ENCODE results near the gene ROBO2. TPM values are rescaled to one million over a fixed set of nuclear protein-coding genes. Genes with fewer than 3 reads are reported as not detected.
"Not testable (repeated sequence)": the region's sequence is repeated elsewhere in the genome, so short reads cannot be mapped to it uniquely, and the experiment has no call there.

Gene ROBO2
- total RNA-seq, 1 experiment from 2014 or later, result not detected

GRCh38 chr3:77404871-77405270, 365.0 kb downstream of the ROBO2 start (continued):
- no peak for TF ChIP-seq CTCF (IDR thresholded peaks at IDR 0.05 in 2 of 3, conservative IDR thresholded peaks at IDR 0.05 in 1 of 3; ENCODE audit: borderline replicate concordance in 1 of 3, insufficient read depth in 1 of 3, low read depth in 2 of 3, low read length in 2 of 3)
- TF ChIP-seq ZFX (IDR thresholded peaks at IDR 0.05), result no peak
- TF ChIP-seq EZH2phosphoT487 (IDR thresholded peaks at IDR 0.05; ENCODE audit: borderline replicate concordance), result no peak
- no peak for TF ChIP-seq JUND (IDR thresholded peaks at IDR 0.05)
- TF ChIP-seq ZNF274 (IDR thresholded peaks at IDR 0.05; ENCODE audit: low read depth, low read length), result no peak
- no peak for TF ChIP-seq MAX (IDR thresholded peaks at IDR 0.05)
- no peak for TF ChIP-seq SRF (IDR thresholded peaks at IDR 0.05; ENCODE audit: low read depth)
- no peak for TF ChIP-seq SP1 (IDR thresholded peaks at IDR 0.05; ENCODE audit: low read depth)

GRCh38 chr3:77407441-77407840, 367.5 kb downstream of the ROBO2 start:
- no peak overlapping the region for H3K4me2 ChIP-seq (ENCODE audit: low read length)
- ChIA-PET POLR2A (no interaction called here), RAD21 (ENCODE audit: low non-redundant PET in 1 of 2, low total read pairs in 2 of 2, uncharacterized antibody in 2 of 2, unreplicated experiment in 2 of 2) (no interaction called here), CTCF (no interaction called here)
- H3K4me3 ChIP-seq (replicated peaks in 1 of 2; ENCODE audit: low read depth in 1 of 2, low read length in 2 of 2), result no peak overlapping the region
- no TSS peak for BruUV-seq (replicated peaks)
- H3K9me2 ChIP-seq (ENCODE audit: insufficient read depth), result no peaks in the 10 kb centered on the region
- no peaks in the 10 kb centered on the region for H4K20me1 ChIP-seq (ENCODE audit: insufficient read depth)
- no peaks in the 10 kb centered on the region for H3K27me3 ChIP-seq (ENCODE audit: insufficient read depth, low read length)
- H3K9ac ChIP-seq (ENCODE audit: low read length), result no peak overlapping the region
- H3K79me2 ChIP-seq (ENCODE audit: insufficient read depth, low read length), result no peaks in the 10 kb centered on the region
- no peak for DNase-seq (ENCODE audit: low read depth, low spot score)
- TF ChIP-seq FOSL1 (IDR thresholded peaks at IDR 0.05; ENCODE audit: low read depth) (no peak), CEBPB (IDR thresholded peaks at IDR 0.05; ENCODE audit: low read depth) (no peak), RAD21 (IDR thresholded peaks at IDR 0.05; ENCODE audit: low read depth) (no peak), ZNF274 (IDR thresholded peaks at IDR 0.05; ENCODE audit: low read depth, low read length) (no peak)
- H2AFZ ChIP-seq (ENCODE audit: low read depth, low read length, poor library complexity, severe bottlenecking), result no peak overlapping the region
- no peaks in the 10 kb centered on the region for H3K4me1 ChIP-seq (ENCODE audit: control insufficient read depth in 1 of 2, insufficient read depth in 2 of 2, low read length in 2 of 2)
- peaks cover 12 to 15% of the 10 kb centered on the region in 2 experiments; a peak in 2 of 4 replicates for H3K9me3 ChIP-seq (ENCODE audit: control insufficient read depth in 1 of 2, insufficient read depth in 1 of 2, low read depth in 1 of 2, low read length in 2 of 2)
- intact Hi-C loops (cut with micrococcal nuclease), result no loop called here
- ATAC-seq, result no peak
- H3K27ac ChIP-seq (ENCODE audit: low read depth, low read length), result no peak overlapping the region
- no peaks in the 10 kb centered on the region for H3K36me3 ChIP-seq (ENCODE audit: control insufficient read depth in 1 of 2, insufficient read depth in 2 of 2, low read length in 2 of 2)

GRCh38 chr3:77410334-77410733, 370.4 kb downstream of the ROBO2 start:
- H3K9me2 ChIP-seq (ENCODE audit: insufficient read depth); H3K4me2 ChIP-seq (ENCODE audit: low read length); H3K4me1 ChIP-seq (ENCODE audit: control insufficient read depth in 1 of 2, insufficient read depth in 2 of 2, low read length in 2 of 2); H3K79me2 ChIP-seq (ENCODE audit: insufficient read depth, low read length); H3K27me3 ChIP-seq (ENCODE audit: insufficient read depth, low read length); DNase-seq (ENCODE audit: low read depth, low spot score); H3K9ac ChIP-seq (ENCODE audit: low read length); BruUV-seq (replicated peaks); ATAC-seq; H4K20me1 ChIP-seq (ENCODE audit: insufficient read depth); H3K36me3 ChIP-seq (ENCODE audit: control insufficient read depth in 1 of 2, insufficient read depth in 2 of 2, low read length in 2 of 2); RAD21 ChIA-PET (ENCODE audit: low non-redundant PET in 1 of 2, low total read pairs in 2 of 2, uncharacterized antibody in 2 of 2, unreplicated experiment in 2 of 2); H3K4me3 ChIP-seq (replicated peaks in 1 of 2; ENCODE audit: low read depth in 1 of 2, low read length in 2 of 2); CTCF ChIA-PET; H2AFZ ChIP-seq (ENCODE audit: low read depth, low read length, poor library complexity, severe bottlenecking); POLR2A ChIA-PET; H3K27ac ChIP-seq (ENCODE audit: low read depth, low read length); intact Hi-C loops (cut with micrococcal nuclease): not testable (repeated sequence)
- H3K9me3 ChIP-seq (ENCODE audit: control insufficient read depth in 1 of 2, insufficient read depth in 1 of 2, low read depth in 1 of 2, low read length in 2 of 2), result peaks cover 18 to 20% of the 10 kb centered on the region in 2 experiments; a peak in 2 of 4 replicates

Measured in HCT116 (cell line).